Posterior vena cava (tissue), 2 donors: ENCODE results near the gene ARSG. TPM values are rescaled to one million over a fixed set of nuclear protein-coding genes. Genes with fewer than 3 reads are reported as not detected.
A peak's percentile ranks its signal among the peaks of the same experiment; 100 is the strongest.
"Not testable (repeated sequence)": the region's sequence is repeated elsewhere in the genome, so short reads cannot be mapped to it uniquely, and the experiment has no call there.

Source experiments
- DNase-seq: peaks from one replicate; pipeline ENCODE4 v3.0.0-alpha.2; 2020; ENCODE audit warnings: low spot score
- intact Hi-C, 2 donors: fragments of 100-400 bp; cut with DNase I; formaldehyde crosslinking; loops; one replicate each; pipeline versions ENCODE4 v1.14.1 to v1.14.2; 2022 to 2023
- long read RNA-seq, 2 donors: library from polyadenylated mRNA; unstranded; transcript quantifications; one replicate each; pipeline ENCODE4 v2.0.0, GENCODE V29; 2020 to 2021
- total RNA-seq, 2 donors: library from RNA; stranded (reverse); fragmentation: NEBNext Ultra II Directional; extraction: Animal tissue kit (Norgen Biotek cat#: 25700); gene quantifications; one replicate each; pipeline ENCODE4 v1.2.1, GENCODE V29; 2021
- donor health status: DM: yes; HTN: yes; CAD: no.
- donor health status: DM: yes; HTN: yes; CAD: no.

ARSG gene
- total RNA-seq, result 1 to 10 TPM; 5.7 to 7.5 TPM
- long read RNA-seq, donor 1, partial matches to known transcripts, result 4 of 6 reads
- long read RNA-seq, donor 1, other reads (novel, unspliced or antisense), result 2 of 6 reads
- long read RNA-seq, donor 2, full-length matches to known transcripts, result 1 of 14 reads
- long read RNA-seq, donor 2, partial matches to known transcripts, result 8 of 14 reads
- long read RNA-seq, donor 2, other reads (novel, unspliced or antisense), result 5 of 14 reads

DNA sequence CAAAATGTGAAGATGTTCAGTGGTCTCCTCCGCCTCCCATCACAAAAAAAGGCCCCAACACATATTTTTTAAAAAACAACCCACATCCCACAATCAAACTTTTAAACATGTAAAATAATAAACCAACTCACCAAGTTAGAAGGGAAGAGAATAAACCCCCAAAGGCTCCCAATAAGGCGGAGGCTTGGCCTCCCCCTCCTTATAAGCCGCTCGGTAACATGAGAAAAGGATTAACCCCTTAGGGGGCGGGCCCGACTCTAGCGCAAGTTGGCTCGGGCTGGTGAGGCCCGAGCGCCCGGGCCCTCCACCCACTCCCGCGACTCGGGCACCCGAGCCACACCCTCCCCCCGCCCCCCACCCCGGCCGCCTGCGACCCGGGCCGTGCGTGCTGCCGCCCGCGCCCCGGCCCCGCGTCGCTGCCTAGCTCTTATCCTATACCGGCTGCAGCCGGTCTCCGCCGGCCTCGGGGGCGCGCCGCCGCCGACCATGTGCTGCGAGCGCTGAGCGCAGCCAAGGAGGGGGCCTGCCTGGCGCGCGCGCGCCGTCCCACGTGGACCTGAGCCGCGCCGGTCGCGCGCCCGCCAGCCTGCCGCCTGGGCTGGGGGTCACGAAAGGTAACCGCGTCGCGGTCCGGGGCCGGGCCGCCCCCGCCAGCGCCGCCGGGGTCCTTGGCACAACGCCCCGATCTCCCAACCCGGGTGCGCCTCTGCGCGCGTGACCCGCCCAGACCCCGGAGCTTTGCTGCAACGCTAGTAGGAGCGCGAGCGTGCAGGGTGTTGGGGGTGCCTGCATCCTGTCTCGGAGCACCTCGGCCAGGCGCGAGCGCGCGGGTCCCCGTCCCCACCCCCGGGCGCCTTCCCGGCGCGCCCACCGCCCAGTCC is at the start of gene ARSG, which contains the start of gene SLC16A6:
Gene ARSG (plus strand): TSS at position 541 of the 881 bp plus-strand sequence. CDS start 15,999 bp downstream, outside the sequence.
Gene SLC16A6 (minus strand): TSS at position 173 of the 881 bp plus-strand sequence. CDS start 12,807 bp downstream, outside the sequence.
- peak; percentile 94 for DNase-seq

DNA sequence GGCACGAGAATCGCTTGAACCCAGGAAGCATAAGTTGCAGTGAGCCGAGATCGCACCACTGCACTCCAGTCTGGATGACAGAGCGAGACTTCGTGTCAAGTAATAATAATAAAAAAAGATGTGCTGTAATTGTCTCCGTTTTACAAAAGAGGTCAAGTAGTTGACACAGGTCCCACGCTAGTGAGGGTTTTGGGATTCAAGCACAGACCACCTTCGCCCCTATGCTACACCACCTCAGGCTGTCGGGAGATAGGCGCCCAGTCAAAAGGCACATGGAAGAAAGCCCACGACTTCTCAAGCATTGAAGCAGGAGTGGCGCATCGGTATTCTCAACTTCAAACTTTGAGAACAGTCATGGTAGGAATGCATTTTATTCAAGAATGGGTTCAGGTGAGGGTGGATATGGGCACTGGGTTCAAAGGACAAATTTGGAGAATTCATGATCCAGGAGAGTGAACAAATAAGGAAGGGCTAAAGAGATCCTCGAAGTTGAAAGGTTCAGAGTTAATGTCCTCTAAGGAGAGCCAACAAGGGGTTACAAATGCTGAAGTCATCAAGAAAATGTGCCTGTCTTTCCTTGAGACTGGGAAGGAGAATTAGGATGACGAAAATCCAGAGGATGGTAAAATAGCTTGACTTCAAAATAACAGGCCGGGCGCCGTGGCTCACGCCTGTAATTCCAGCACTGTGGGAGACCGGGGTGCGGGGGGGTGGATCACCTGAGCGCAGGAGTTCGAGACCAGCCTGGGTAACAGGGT is 44.8 kb upstream of the ARSG start:
- DNase-seq, result no peak
- intact Hi-C loops, result no loop called here

More for the DNA sequence above, at the start of gene ARSG, which contains the start of gene SLC16A6:
- intact Hi-C loops, result no loop called here

DNA sequence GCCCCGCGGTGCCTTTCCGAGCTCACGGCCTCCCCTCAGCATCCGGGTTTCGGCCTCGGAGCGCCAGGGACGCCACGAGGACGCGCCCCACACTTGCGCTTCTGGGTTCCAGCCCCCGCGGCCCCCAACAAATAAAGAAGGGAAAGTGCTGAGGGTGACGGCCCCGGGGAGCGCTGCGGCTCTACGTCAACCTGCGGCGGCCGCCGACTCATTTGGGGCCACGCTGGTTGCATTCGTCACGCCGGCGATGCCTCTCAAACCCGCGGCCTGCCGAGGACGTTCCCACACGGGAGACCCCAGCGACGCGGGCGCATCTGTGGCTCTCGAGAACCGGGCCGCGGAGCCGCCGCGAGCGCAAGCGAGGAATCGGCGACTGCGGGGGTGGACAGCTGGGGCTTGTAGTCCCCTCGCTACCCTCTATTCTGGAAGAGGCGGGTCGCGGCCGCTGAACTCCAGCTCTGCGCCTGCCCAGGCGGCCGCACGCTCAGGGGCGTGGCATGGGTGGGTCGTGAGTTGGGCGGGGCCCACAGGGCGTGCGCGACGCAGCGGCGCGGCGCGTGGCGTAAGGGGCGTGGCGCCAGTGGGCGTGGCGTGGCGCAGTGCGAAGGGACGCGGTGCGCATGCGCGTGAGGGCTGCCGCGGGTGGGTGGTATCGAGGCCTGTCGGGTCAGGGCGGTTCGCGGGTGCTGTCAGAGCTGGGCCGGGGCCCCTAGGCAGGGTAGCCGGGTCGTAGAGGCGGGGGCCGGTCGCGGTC is 43.7 kb upstream of the ARSG start, which contains the start of gene AMZ2:
Gene AMZ2 (plus strand): TSS at position 599 of the 754 bp plus-strand sequence. CDS start 2,145 bp downstream, outside the sequence.
- intact Hi-C loops, result no loop called here

DNA sequence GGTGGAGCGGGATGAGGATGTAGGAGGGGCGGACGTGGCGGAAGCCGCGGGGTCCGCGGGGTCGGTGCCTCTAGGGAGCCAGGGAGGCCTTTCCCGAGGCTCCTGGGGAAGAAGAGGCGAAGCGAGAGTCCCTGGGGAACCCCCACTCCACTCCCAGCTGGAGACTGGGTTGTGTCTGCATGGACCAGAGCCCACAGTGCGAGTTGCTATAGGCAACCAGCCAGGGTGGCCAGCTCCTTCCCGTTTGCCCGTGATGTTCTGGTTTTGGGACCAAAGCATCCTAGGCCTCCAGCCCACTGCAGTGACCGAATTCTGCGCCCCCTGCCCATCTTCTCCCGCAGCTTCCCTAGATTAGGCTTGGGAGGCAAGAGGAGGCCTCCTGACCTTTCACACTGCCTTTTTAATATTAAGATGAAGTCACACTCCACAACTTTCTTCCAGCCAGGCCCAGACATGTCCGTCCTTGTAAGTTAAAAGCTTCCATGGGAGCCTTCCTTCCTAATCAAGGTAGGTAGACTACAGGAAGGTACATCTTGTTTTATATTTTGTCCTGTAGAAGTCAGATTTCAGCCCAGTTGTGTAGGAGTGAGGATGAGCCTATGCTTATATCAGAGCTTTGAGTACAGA is 43.0 kb upstream of the ARSG start:
- intact Hi-C loops, result no loop called here
- no peak for DNase-seq

More for the DNA sequence above, 43.7 kb upstream of the ARSG start, which contains the start of gene AMZ2:
- DNase-seq, result peak; percentile 99

DNA sequence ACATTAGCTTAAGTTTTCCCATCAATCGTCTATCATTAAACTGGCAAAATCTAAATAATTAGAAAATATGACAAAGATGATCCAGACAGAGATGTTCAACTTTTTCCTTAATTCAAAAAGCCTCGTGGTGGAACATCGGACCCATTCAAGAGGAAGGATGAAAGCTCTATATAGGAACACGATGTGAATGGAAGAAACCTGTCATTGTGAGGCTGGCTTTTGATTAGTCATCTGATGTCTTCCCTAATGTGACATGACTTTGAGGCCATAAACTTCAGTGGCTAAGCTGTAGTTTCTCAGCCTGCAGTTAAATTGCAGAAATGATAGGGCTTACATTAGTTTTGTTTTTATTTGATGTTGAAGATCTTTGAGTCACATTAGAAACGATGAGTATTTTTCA is 42.4 kb upstream of the ARSG start:
- intact Hi-C loops, result no loop called here
- DNase-seq, result no peak

DNA sequence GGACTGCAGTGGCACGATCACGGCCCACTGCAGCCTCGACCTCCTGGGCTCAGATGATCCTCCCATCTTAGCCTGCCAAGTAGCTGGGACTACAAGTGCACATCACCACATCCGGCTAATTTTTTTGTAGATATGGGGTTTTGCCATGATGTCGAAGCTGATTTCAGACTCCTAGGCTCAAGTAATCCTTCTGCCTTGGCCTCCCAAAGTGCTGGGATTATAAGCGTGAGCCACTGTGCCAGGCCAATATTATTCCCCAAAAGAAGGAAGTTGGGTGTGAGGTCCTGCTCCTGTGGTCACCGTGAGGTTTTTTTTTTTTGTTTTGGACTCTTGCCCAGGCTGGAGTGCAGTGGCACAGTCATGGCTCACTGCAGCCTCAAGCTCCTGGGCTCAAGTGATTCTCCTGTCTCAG is 41.9 kb upstream of the ARSG start:
- DNase-seq, result no peak
- intact Hi-C loops, result no loop called here

DNA sequence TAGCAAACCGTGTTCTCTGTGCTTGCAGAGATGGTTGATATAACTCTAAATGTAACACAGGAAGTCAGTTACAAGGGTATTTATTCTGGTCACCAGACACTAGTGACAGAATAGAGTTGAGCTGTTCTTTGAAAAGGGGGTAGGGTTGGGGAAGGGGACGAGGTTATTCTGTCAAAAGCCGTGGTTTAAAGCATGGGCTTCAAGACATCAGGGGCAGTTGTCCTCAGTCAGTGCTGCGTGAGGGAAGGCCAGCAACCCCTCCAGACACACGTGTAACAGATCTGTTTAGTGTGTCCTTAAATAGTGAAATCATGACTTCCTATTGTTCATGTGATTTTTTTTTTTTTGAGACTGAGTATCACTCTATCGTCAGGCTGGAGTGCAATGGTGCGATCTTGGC is 37.9 kb upstream of the ARSG start:
- DNase-seq, intact Hi-C loops: not testable (repeated sequence)

DNA sequence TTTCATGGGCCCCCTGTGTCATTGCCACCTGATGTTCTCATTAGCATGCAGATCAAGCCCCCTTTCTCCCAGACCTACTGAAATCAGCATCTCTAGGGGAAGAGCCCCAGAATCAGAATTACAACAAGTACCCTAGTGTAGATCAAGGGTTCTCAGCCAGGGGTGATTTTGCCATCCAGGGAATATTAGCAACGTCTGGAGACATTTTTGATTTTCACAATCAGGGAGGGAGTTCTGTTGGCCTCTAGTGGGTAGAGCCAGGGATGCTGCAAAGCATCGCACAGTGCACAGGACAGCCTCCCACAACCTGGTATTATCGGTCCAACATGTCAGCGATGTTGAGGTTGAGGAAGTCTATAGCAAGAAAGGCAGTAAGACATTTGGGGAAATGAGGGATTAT is 36.1 kb upstream of the ARSG start:
- intact Hi-C loops, result no loop called here
- no peak for DNase-seq

DNA sequence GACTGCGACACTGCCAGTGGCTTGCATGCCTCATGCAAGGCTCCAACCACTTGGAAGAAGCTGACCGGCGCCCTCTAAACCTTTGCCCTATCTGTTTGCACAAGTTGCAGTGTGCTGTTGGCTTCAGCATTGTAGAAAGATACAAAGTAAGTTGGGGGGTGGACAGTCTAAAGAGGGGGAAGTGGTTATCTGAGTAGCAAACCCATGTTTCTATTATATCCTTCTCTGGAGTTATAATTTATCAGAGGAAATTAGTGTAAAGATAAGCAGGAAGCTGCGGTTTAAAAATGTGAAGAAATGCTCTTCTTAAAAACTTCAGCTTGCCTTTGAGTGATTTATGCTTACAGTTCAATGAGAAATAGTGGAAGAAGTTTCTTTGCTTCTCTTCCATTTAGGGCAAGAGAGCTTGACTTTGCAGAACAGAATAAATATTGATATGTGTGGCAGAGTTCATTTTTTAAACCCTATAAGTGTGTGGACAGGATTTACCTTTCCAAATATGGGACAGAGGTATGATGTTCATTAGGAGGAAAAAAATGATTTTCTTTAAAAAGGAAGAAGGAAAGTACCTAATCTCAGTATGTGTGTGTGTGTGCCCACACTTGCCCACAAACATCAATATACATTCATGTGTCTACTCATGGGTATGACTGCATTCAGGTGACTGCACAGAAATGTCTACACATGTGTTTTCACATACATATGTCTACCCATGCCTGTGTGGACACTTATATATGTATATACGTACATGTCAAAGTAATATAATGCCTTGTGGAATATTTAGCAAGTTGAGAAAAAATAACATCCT is 35.4 kb upstream of the ARSG start:
- intact Hi-C loops, result no loop called here
- no peak for DNase-seq

DNA sequence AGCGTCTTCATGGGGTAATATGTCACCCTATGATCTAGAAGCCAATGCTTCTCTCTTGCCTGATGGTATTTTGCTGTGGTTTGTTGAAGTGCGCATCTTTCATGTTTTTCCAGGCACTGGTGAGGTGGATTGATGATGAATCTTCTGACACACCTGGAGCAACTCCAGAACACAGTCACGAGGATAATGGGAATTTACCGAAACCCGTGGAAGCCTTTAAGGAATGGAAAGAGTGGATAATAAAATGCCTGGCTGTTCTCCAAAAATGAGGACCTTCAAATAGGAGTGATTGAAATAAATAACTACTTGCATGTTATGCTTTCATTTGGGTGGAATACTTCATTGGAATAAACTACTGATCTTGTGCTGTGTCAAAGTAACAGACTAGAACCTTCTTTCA is 34.6 kb upstream of the ARSG start:
- intact Hi-C loops, DNase-seq: not testable (repeated sequence)

DNA sequence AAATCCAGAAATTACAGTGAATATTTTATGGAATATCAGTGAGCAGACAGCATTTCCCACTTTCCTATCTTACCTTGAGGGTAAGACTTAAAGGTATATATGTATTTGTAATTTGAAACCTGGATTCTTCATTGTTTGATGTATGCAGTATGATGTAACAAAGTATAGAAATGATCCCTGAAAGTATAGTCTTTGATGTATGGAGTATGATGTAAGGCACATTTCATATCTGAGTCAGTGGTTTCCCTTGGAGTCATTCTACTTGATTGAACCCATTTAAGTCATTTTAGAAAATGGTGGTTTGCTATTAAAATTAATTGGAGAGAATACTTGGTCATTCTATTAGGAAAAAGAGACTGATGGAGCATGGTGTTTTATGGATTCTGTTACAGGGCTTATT is 33.4 kb upstream of the ARSG start:
- intact Hi-C loops, result no loop called here
- no peak for DNase-seq

DNA sequence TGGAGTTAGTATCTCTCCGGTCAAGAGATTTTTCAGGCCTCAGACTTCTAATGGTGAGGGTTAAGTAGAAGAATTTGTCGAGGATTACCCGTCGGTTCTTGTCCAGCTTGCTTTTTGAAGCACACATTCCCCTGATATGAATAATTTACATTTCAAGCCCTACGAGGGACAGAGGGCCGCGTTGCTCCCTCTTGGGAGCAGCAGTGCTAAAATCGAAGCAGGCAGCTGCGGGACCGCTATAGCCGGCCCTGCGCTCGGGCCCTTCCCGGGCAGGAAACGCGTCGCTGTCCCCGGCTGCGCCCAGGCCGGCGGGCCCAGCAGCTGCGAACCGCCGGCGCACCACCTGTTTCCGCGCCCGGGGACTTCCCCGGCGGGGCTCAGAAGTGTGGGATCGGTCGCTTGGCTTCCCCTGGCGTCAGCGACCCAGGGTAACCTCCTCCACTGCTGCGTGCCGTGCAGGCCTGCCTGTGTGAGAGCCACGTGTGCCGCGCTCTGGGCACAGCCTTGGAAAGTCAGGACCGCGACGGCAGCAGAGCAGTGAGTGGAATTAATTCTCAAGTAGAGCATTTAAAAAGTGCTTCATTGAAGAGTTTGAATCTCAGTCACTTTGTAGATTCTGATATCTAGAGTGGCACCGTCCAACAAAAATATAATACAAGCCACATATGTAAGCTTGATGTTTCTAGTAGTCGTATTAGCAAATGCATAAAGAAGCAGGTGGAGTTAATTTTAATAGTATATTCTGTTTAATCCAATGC is 32.2 kb upstream of the ARSG start:
- intact Hi-C loops, result not testable (repeated sequence)
- DNase-seq, result peak; percentile 91

DNA sequence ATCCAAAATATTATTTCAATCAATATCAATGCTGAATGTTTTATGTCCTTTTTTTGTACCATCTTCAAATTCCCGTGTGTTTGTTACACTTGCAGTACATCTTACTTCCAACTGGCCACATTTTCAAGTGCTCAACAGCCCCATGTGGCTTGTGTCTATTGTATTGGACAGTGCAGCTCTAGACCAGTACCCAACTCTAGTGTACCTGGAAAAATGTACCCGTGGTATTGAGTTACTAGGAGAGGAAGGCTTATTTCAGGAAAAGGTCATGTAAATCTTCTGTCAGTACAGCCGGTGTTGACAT is 31.7 kb upstream of the ARSG start:
- DNase-seq, intact Hi-C loops: not testable (repeated sequence)

DNA sequence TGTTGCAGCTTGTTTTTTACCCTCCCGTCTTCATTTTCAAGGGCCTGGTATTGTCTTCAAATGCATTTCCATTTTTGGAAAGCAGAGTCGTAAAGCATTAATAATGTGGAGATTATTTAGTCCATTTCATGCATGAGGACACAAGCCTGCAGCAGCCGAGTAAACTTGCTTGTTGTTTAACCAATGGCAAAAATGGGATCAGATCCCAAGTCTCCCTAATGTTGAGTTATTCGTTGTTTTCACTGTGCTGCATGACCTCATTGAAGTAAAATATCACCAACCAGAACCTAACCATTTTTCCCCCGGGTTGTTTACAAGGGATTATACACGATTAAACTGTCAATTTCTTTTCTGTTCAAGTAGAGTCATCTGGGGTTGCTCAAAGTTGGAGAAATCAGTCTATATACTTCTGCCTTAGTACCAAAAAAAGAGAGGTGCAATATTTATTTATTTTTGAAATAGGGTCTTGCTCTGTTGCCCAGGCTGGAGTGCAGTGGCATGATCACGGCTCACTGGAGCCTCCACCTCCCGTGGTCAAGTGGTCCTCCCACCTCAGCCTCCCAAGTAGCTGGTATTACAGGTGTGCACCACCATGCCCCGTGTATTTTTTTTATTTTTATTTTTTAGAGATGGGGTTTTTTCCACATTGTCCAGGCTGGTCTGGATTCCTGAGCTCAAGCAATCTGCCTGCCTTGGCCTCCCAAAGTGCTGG is 31.1 kb upstream of the ARSG start:
- no peak for DNase-seq
- intact Hi-C loops, result loop anchor here in 1 of 2 donors (5.0 to 10.0 kb wide), 2 partner anchors 142 to 175 kb away; no protein-coding TSS in a partner anchor

DNA sequence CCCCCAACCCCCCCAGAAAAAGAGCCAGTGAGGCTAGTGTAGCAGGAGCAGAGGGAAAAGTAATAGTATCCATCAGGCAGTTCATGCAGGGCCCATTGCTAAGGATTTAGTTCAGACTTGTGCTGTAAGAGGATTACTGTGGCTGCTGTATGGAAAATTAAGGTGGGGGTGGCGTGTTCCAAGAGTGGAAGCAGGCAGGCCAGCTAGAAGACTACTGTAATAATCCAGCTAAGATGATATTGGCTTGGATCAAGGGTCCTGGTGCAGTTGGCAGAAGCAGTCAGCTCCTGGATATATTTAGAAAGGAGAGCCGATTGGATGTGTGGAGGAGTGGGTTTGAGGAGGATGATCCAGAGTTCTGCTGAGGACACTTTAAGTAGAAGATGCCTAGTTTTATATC is 28.8 kb upstream of the ARSG start:
- not testable (repeated sequence) for DNase-seq
- intact Hi-C loops, result loop anchor here in 1 of 2 donors (5.0 to 10.0 kb wide), 2 partner anchors 140 to 172 kb away; no protein-coding TSS in a partner anchor

DNA sequence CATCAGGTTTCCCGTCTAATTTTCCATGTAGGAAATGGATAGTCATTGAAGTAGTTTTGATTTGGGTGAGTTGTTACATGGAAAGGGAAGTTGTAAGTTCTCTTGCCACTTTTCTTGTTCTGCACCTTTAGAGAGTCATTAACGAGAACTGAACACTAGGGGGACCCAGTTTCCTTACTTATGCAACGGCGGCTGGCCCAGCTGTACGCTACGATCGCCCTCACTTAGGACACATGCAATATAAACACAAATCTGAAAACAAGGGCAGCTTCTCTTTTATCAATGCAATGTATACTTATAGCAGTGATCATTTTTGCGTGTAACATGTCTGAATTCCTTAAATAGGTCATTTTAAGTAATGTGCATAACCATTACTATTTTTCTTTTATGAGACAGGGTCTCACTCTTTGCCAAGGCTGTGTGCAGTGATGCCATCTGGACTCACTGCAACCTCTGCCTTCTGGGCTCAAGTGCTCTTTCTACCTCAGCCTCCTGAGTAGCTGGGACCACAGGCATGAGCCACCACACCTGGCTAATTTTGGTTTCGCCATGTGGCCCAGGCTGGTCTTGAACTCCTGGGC is 28.1 kb upstream of the ARSG start:
- intact Hi-C loops, result loop anchor here in 1 of 2 donors (5.0 to 10.0 kb wide), 2 partner anchors 139 to 172 kb away; no protein-coding TSS in a partner anchor
- not testable (repeated sequence) for DNase-seq
